ENCODE results near the gene LHX6.

LHX6 gene

GRCh38 chr9:122228568-122229484 is at the start of gene LHX6:
TSS of gene LHX6 (minus strand) at chr9:122228957. CDS start at chr9:122228740, 217 bp downstream.
- DNase-seq = no peak

DNA sequence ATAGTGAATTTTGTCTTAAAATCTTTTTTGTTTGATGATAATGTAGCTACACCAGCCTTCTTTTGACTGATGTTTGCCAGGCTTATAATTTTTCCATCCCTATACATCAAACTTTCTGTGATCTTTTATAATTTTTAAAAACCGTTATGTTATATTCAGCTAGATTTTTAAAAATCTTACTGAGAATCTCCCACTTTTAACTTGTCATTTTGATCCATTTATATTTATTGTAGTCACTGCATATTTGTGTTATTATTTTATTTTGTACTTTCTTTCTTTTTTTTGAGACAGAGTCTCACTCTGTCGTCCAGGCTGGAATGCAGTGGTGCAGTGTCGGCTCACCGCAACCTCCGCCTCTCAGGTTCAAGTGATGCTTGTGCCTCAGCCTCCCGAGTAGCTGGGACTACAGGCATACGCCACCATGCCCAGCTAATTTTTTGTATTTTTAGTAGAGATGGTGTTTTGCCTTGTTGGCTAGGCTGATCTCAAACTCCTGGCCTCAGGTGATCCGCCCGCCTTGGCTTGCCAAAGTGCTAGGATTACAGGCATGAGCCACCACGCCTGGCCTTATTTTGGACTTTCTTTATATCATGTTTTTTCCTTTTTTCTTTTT is 48.6 kb upstream of the LHX6 start:
- DNase-seq = no peak

DNA sequence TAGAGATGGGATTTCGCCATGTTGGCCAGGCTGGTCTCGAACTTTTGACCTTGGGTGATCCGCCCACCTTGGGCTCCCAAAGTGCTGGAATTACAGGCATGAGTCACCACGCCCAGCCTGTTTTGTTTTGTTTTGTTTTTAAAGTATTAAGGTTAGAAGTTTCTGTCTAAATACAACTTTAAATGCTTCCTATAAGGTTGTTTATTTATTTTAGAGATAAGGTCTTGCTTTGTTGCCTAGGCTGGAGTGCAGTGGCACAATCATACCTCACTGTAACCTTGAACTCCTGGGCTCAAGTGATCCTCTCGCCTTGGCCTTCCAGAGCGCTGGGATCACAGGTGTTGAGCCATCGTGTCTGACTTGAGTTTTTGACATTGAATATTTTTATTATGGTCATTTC is 47.3 kb upstream of the LHX6 start:
- no peak for DNase-seq

- no peak for DNase-seq
These were observed 45.3 kb upstream of the LHX6 start for GRCh38 chr9:122274055-122274454.

- no peak for DNase-seq
These were observed 39.5 kb upstream of the LHX6 start for GRCh38 chr9:122268041-122268814.

- no peak for DNase-seq
These were observed 36.6 kb upstream of the LHX6 start for GRCh38 chr9:122265149-122265915.

GRCh38 chr9:122264360-122265148 is 35.8 kb upstream of the LHX6 start, which contains the start of the genes MRRF and RBM18:
TSS of gene MRRF (plus strand) at chr9:122264882. CDS start at chr9:122270892, 6,010 bp downstream.
TSS of gene RBM18 (minus strand) at chr9:122264840. CDS start at chr9:122261492, 3,348 bp downstream.
- peak in 1 of 2 experiments; percentile 53 for DNase-seq

DNA sequence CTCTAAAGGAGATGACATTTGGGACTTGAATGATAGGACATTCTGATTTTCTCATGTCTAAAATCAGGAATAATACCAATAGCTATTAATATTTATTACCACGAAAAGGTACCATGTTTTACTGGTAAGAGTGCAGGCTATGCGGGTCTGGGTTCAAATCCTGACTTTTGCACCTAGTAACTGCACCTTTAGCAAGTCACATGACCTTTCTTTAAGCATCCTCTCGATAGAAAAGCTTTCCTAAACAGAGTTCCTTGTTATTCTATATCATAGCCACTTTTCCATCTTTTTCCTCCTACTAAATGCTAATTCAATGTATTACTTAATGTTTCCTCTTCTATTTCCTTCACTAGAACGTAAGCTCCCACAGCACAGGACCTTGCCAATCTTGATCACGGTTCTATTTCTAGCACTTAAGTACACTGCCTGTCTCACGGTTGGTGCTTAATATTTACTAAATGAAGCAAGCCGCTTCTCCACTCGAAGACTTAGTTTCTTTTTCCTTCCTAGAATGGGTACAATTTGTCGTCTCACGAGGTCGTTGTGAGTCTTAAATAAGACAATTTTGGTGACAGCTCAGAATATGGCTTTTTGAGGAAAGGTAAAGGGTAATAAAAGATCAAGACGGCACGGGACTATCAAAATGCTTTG is 35.1 kb upstream of the LHX6 start:
- DNase-seq = no peak

- no peak for DNase-seq
These were observed 33.3 kb upstream of the LHX6 start for GRCh38 chr9:122262073-122262472.

GRCh38 chr9:122261469-122261881 is 32.7 kb upstream of the LHX6 start:
- no peak for DNase-seq

- DNase-seq = no peak
These were observed 30.2 kb upstream of the LHX6 start for GRCh38 chr9:122258886-122259415.

DNA sequence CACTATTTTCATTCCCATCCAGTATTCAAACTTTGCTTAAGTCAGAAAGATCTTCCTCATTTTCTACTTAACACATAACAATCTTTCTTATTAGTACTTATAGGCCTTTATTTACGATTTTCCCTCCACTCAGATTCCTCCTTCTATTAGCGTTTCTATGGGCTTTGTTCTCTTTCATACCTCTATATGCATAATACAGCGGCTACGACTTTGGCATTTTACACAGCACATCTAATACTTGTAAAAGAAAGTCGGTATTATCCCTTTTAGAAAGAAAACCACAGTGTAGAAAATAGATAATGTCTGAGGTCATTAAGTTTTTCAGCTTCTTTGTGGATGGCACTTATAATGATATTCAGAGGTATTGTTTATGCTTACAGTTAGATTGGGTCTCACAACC is 27.4 kb upstream of the LHX6 start:
- no peak for DNase-seq

- DNase-seq = no peak
These were observed 26.0 kb upstream of the LHX6 start for GRCh38 chr9:122254761-122255160.

DNA sequence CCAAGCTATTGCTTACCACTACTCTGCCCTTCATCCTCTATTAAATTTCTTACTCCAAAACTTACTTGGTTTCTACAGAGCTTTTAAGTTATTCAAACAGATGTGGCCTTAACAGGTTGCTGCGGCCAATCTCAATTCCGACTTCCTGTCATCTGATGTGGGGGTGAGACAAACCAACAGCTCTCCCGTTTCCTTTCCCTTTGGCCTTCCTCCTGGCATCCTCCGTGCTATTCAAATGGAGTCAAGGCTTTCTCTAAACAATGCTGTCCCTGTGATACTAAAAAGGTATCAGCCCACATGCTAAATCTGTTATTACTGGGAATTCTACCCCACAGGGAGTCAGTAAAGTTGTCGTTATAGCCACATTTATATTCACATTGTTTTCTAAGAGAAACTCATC is 24.0 kb upstream of the LHX6 start:
- DNase-seq = no peak

DNA sequence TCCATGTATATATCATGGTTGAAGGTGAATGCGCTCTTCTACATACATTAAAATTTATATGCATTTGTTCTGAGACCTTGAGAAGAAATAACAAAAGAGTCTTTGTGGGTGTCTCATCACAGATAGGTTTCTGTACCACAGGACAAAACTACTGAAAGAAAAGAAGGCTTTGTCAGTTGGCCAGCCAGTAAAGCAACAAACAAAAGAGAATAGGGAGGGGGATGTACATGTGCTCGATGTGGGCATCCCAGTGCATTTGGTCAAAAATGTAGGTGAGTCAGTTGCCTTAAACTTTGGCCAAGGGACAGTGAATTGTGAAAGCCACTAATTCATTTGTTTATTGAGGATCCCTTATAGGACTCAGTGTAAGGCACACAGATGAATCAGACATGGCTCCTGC is 22.6 kb upstream of the LHX6 start:
- DNase-seq = no peak

GRCh38 chr9:122248448-122248865 is 19.7 kb upstream of the LHX6 start:
- DNase-seq = no peak

- DNase-seq = no peak
These were observed 17.9 kb upstream of the LHX6 start for GRCh38 chr9:122246666-122247065.

DNA sequence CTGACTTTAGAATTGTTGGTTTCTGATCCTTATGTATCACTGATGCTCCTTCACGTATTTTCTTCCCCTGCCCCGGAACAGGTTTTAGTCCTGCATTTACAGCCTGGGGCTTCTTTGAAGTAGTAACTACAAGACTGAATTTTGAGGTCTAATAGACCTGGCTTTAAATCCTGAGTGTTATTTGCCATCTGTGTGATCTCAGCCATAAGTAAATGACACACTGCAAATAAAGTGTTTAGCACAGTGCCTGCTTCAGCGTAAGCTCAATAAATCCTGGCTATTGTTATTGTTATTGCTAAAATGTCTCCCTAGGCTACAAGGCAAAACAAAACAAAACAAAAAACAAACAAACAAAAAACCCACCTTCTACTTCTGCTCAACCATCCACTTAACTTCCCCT is 15.6 kb upstream of the LHX6 start:
- DNase-seq = no peak

DNA sequence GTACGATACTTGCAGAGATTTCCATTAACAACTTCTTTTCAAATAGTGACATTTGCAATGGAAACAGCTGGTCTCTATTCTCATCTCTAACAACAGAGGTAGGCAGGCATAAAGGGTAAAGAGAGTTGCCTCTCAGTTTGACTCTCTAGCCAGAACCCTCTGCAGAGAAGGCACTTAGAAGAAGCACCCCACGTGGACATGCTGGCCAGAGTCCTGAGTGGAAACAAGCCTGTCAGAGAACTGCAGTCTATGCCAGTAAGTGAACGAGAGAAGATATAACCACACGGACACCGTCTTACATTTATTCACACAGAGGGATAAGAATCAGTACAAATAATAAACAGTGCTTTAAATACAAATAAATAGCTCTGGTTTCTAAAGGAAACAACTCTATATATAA is 11.0 kb upstream of the LHX6 start:
- DNase-seq = no peak

DNA sequence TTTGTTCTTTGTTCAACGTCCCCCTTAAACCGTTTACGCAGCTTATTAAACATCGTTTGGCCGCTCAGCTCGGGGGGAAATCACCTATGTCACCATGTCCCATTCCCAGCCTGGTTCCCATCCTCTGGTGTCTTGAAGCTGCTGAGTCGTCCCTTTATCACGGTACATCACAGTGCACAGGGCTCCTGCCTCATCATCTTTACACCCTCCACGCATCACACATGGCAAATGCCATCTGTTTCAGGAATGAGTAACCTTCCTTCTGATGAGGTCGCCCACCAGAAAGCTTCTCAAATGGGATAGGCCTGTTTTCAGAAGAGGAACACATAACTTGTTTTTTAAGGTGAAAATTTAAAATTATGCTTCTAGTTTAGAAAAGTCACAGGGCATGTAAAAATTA is 7.9 kb upstream of the LHX6 start:
- DNase-seq = no peak

Data from cerebellar nuclear complex (tissue), 1 donor.